A673 (cell line): ENCODE data around the gene TMEM183A. TPM values are rescaled to one million over a fixed set of nuclear protein-coding genes. Genes with fewer than 3 reads are reported as not detected.

Source experiments
- BruUV-seq: library from RNA; stranded (reverse); fragments of 400-500 nt; replicated peaks from 2 replicates; lab custom pipeline; 2021; lab: Mats Ljungman, UMichigan
- CTCF ChIA-PET: fragments of 300-600 bp; sonication (Branson Sonifier 250); formaldehyde crosslinking; loops from one replicate; lab custom pipeline; 2022; ENCODE audit warnings: antibody characterized with exemption; lab: Charles Lee
- POLR2A ChIA-PET: fragments of 300-600 bp; sonication (Branson Sonifier 250); formaldehyde crosslinking; loops from one replicate; lab custom pipeline; 2022; ENCODE audit warnings: antibody characterized with exemption; ENCODE audit not compliant: low non-redundant PET; lab: Charles Lee
- DNase-seq: peaks from one replicate; pipeline ENCODE4 v3.0.0-alpha.2; 2015; ENCODE audit warnings: low spot score
- H3K27ac ChIP-seq: fragments of 200-600 bp; sonication (generic); 2 replicates; pipeline ENCODE4 v1.5.1; 2016; ENCODE audit warnings: mixed run types, low read depth, mild to moderate bottlenecking, mixed read lengths, antibody characterized with exemption, low read length; ENCODE audit not compliant: poor library complexity, severe bottlenecking
- H3K27me3 ChIP-seq: fragments of 200-600 bp; sonication (generic); replicated peaks from 2 replicates; pipeline ENCODE4 v1.6.1; 2017; ENCODE audit warnings: mixed run types, low read depth, mild to moderate bottlenecking, mixed read lengths, antibody characterized with exemption, low read length; ENCODE audit not compliant: insufficient read depth, poor library complexity
- H3K36me3 ChIP-seq: fragments of 200-600 bp; sonication (generic); 2 replicates; pipeline ENCODE4 v1.6.1; 2016; ENCODE audit warnings: mixed run types, mild to moderate bottlenecking, mixed read lengths, antibody characterized with exemption, low read length; ENCODE audit not compliant: insufficient read depth, poor library complexity, severe bottlenecking
- H3K4me1 ChIP-seq: fragments of 200-600 bp; sonication (generic); 2 replicates; pipeline ENCODE4 v1.6.1; 2017; ENCODE audit warnings: mixed run types, mild to moderate bottlenecking, mixed read lengths, antibody characterized with exemption, low read length; ENCODE audit not compliant: insufficient read depth, poor library complexity, severe bottlenecking
- H3K4me3 ChIP-seq: fragments of 200-600 bp; sonication (generic); 2 replicates; pipeline ENCODE4 v1.5.1; 2016; ENCODE audit warnings: low read depth, mixed run types, mild to moderate bottlenecking, mixed read lengths, low read length; ENCODE audit not compliant: poor library complexity, severe bottlenecking
- H3K9me3 ChIP-seq: fragments of 200-600 bp; sonication (generic); 2 replicates; pipeline ENCODE4 v1.6.1; 2016; ENCODE audit warnings: mixed run types, low read depth, mild to moderate bottlenecking, mixed read lengths, antibody characterized with exemption, low read length; ENCODE audit not compliant: poor library complexity, severe bottlenecking
- CTCF ChIP-seq: fragments of 300-800, 200-600 bp; sonication (generic); conservative IDR thresholded peaks from 2 replicates; pipeline ENCODE4 v1.5.1; 2017; ENCODE audit warnings: low read depth, mild to moderate bottlenecking, antibody characterized with exemption, low read length, moderate library complexity, mixed read lengths
- EZH2 ChIP-seq: fragments of 200-600 bp; sonication (generic); IDR thresholded peaks from 2 replicates; pipeline ENCODE4 v1.6.1; 2017; ENCODE audit warnings: borderline replicate concordance, low read depth, mild to moderate bottlenecking, mixed read lengths, antibody characterized with exemption, low read length; ENCODE audit not compliant: poor library complexity, severe bottlenecking
- intact Hi-C: fragments of 100-400 bp; cut with micrococcal nuclease; formaldehyde crosslinking; loops from one replicate; pipeline ENCODE4 v1.10.0; 2022; ENCODE audit not compliant: unreplicated experiment
- total RNA-seq: library from RNA; stranded (reverse); gene quantifications from 2 replicates; pipeline ENCODE4 v1.2.3, GENCODE V29; 2021

TMEM183A gene
- total RNA-seq, 1 experiment from 2014 or later, result 65.1 TPM

- POLR2A ChIA-PET, result no interaction called here
- H3K4me3 ChIP-seq, result no peak overlapping the region
- no peaks in the 10 kb centered on the region for H3K9me3 ChIP-seq
- no peaks in the 10 kb centered on the region for H3K27me3 ChIP-seq
- no peaks in the 10 kb centered on the region for H3K36me3 ChIP-seq
- no peak for DNase-seq
- H3K4me1 ChIP-seq, result peaks cover 10% of the 10 kb centered on the region
- intact Hi-C loops, result no loop called here
- TF ChIP-seq CTCF (no peak), EZH2 (no peak)
- BruUV-seq, result no TSS peak
- CTCF ChIA-PET, result interaction anchor here (0.6 kb wide), 1 partner anchor 13 kb away, joined by 3 read pairs; no protein-coding TSS in a partner anchor
- no peak overlapping the region for H3K27ac ChIP-seq
Measured at GRCh38 chr1:203052601-203053000, 45.4 kb downstream of the TMEM183A start.

GRCh38 chr1:203054184-203054583 lies 47.0 kb downstream of the TMEM183A start:
- POLR2A ChIA-PET, result no interaction called here
- no peaks in the 10 kb centered on the region for H3K9me3 ChIP-seq
- no peak overlapping the region for H3K4me3 ChIP-seq
- TF ChIP-seq EZH2 (no peak), CTCF (no peak)
- H3K27me3 ChIP-seq, result no peaks in the 10 kb centered on the region
- no TSS peak for BruUV-seq
- H3K36me3 ChIP-seq, result no peaks in the 10 kb centered on the region
- intact Hi-C loops, result no loop called here
- H3K27ac ChIP-seq, result no peak overlapping the region
- peaks cover 9% of the 10 kb centered on the region for H3K4me1 ChIP-seq
- CTCF ChIA-PET, result interaction anchor here (1.1 to 1.5 kb wide), 2 partner anchors 8 to 15 kb away, joined by 3 read pairs; no protein-coding TSS in a partner anchor
- DNase-seq, result no peak

- BruUV-seq, result no TSS peak
- Histone ChIP-seq H3K27ac (no peak overlapping the region), H3K4me3 (no peak overlapping the region), H3K9me3 (no peaks in the 10 kb centered on the region), H3K36me3 (no peaks in the 10 kb centered on the region), H3K4me1 (peaks cover 9% of the 10 kb centered on the region), H3K27me3 (no peaks in the 10 kb centered on the region)
- POLR2A ChIA-PET, result no interaction called here
- CTCF ChIA-PET, result interaction anchor here (1.1 to 1.5 kb wide), 3 partner anchors 9 to 15 kb away, joined by 3 to 5 read pairs (median 3); no protein-coding TSS in a partner anchor
- no peak for TF ChIP-seq CTCF
- TF ChIP-seq EZH2, result no peak
- intact Hi-C loops, result no loop called here
- no peak for DNase-seq
Measured at GRCh38 chr1:203054642-203055041, 47.5 kb downstream of the TMEM183A start.
